Medulla oblongata (tissue), 1 donor: Measurements from ENCODE around the gene FAM171A1.
"Not testable (repeated sequence)": the region's sequence is repeated elsewhere in the genome, so short reads cannot be mapped to it uniquely, and the experiment has no call there.

Experiments
- DNase-seq: peaks from one replicate; pipeline ENCODE4 v3.0.0-alpha.2; 2015; ENCODE audit errors: extremely low spot score

The FAM171A1 gene

GRCh38 chr10:15210521-15210920 lies 160.6 kb downstream of the FAM171A1 start:
- DNase-seq: no peak

- peak; percentile 87 for DNase-seq
Observed at GRCh38 chr10:15209827-15210509, 161.1 kb downstream of the FAM171A1 start.

- no peak for DNase-seq
Observed at GRCh38 chr10:15208221-15208620, 162.9 kb downstream of the FAM171A1 start.

GRCh38 chr10:15207410-15207809 lies 163.7 kb downstream of the FAM171A1 start:
- not testable (repeated sequence) for DNase-seq

- no peak for DNase-seq
Observed at GRCh38 chr10:15202639-15203038, 168.4 kb downstream of the FAM171A1 start.

GRCh38 chr10:15202301-15202621 lies 168.8 kb downstream of the FAM171A1 start:
- not testable (repeated sequence) for DNase-seq

- no peak for DNase-seq
Observed at GRCh38 chr10:15201589-15202300, 169.3 kb downstream of the FAM171A1 start.

GRCh38 chr10:15200626-15201025 lies 170.5 kb downstream of the FAM171A1 start:
- no peak for DNase-seq

GRCh38 chr10:15197911-15198310 lies 173.2 kb downstream of the FAM171A1 start:
- no peak for DNase-seq

GRCh38 chr10:15197276-15197675 lies 173.8 kb downstream of the FAM171A1 start:
- no peak for DNase-seq

- DNase-seq: no peak
Observed at GRCh38 chr10:15196021-15196834, 174.9 kb downstream of the FAM171A1 start.

GRCh38 chr10:15189133-15189885 lies 181.8 kb downstream of the FAM171A1 start:
- DNase-seq: no peak

GRCh38 chr10:15188603-15189002 lies 182.5 kb downstream of the FAM171A1 start:
- DNase-seq: no peak

GRCh38 chr10:15183689-15184481 lies 187.2 kb downstream of the FAM171A1 start:
- DNase-seq: no peak

- DNase-seq: no peak
Observed at GRCh38 chr10:15182540-15183207, 188.4 kb downstream of the FAM171A1 start.

- DNase-seq: no peak
Observed at GRCh38 chr10:15181576-15182156, 189.4 kb downstream of the FAM171A1 start.

GRCh38 chr10:15180736-15181135 lies 190.4 kb downstream of the FAM171A1 start:
- DNase-seq: no peak

- no peak for DNase-seq
Observed at GRCh38 chr10:15176269-15176668, 194.8 kb downstream of the FAM171A1 start.

- no peak for DNase-seq
Observed at GRCh38 chr10:15175587-15175986, 195.5 kb downstream of the FAM171A1 start.

- DNase-seq: no peak
Observed at GRCh38 chr10:15172306-15172840, 198.7 kb downstream of the FAM171A1 start.
